MG63 (cell line): ENCODE data around the gene CLDN15. TPM values are rescaled to one million over a fixed set of nuclear protein-coding genes. Genes with fewer than 3 reads are reported as not detected.

Experiments used
- DNase-seq: peaks from one replicate; pipeline ENCODE4 v3.0.0-alpha.2; 2020
- H3K27me3 ChIP-seq: fragments of 250-450 bp; sonication (Bioruptor Pico); 2 replicates; pipeline ENCODE4 v1.5.1; 2020; ENCODE audit warnings: mild to moderate bottlenecking, moderate library complexity
- H3K36me3 ChIP-seq: fragments of 250-450 bp; sonication (Bioruptor Pico); 2 replicates; pipeline ENCODE4 v1.5.1; 2020; ENCODE audit warnings: mild to moderate bottlenecking, moderate library complexity
- H3K4me3 ChIP-seq: fragments of 250-450 bp; sonication (Bioruptor Pico); 2 replicates; pipeline ENCODE4 v1.5.1; 2020; ENCODE audit warnings: mild to moderate bottlenecking, moderate library complexity
- H3K9me3 ChIP-seq: fragments of 250-450 bp; sonication (Bioruptor Pico); 2 replicates; pipeline ENCODE4 v1.5.1; 2020; ENCODE audit warnings: mild to moderate bottlenecking, moderate library complexity
- total RNA-seq: library from RNA; depleted of rRNA; stranded (reverse); fragments of >200 nt; shearing (Covaris generic); gene quantifications from 2 replicates; pipeline ENCODE4 v1.2.3, GENCODE V29; 2014; ENCODE audit warnings: low replicate concordance

Gene CLDN15
- total RNA-seq, 1 experiment from 2014 or later, result 4.1 TPM

GRCh38 chr7:101251871-101252659 is 14.5 kb upstream of the CLDN15 start:
- H3K27me3 ChIP-seq, result no peaks in the 10 kb centered on the region
- H3K36me3 ChIP-seq, result no peaks in the 10 kb centered on the region
- H3K4me3 ChIP-seq, result peak overlapping the region; percentile 90
- DNase-seq, result peak; percentile 97
- H3K9me3 ChIP-seq, result no peaks in the 10 kb centered on the region

- H3K27me3 ChIP-seq, result no peaks in the 10 kb centered on the region
- no peak for DNase-seq
- no peak overlapping the region for H3K4me3 ChIP-seq
- no peaks in the 10 kb centered on the region for H3K9me3 ChIP-seq
- 0 out of 2 replicates have a peak, but pooled peaks cover 4% of the 10 kb centered on the region for H3K36me3 ChIP-seq
Measured at GRCh38 chr7:101250324-101250723, 12.7 kb upstream of the CLDN15 start.

GRCh38 chr7:101248276-101248675 is 10.7 kb upstream of the CLDN15 start:
- no peaks in the 10 kb centered on the region for H3K27me3 ChIP-seq
- no peak for DNase-seq
- no peaks in the 10 kb centered on the region for H3K9me3 ChIP-seq
- H3K4me3 ChIP-seq, result no peak overlapping the region
- H3K36me3 ChIP-seq, result peaks cover 7% of the 10 kb centered on the region; the same call in 1 of the 2 replicates

- H3K36me3 ChIP-seq, result peaks cover 7% of the 10 kb centered on the region; the same call in 1 of the 2 replicates
- H3K9me3 ChIP-seq, result no peaks in the 10 kb centered on the region
- H3K4me3 ChIP-seq, result peak overlapping the region; percentile 90
- H3K27me3 ChIP-seq, result no peaks in the 10 kb centered on the region
- no peak for DNase-seq
Measured at GRCh38 chr7:101245147-101245668, 7.6 kb upstream of the CLDN15 start.

- peak; percentile 88 for DNase-seq
- Histone ChIP-seq H3K27me3 (no peaks in the 10 kb centered on the region), H3K9me3 (no peaks in the 10 kb centered on the region), H3K36me3 (peaks cover 7% of the 10 kb centered on the region; the same call in 1 of the 2 replicates), H3K4me3 (peak within 1 kb of the TSS; percentile 90)
Measured at GRCh38 chr7:101244375-101245146, 7.0 kb upstream of the CLDN15 start, which contains the start of gene FIS1. Gene FIS1 (minus strand): TSS chr7:101245081. CDS start chr7:101245004, 77 bp downstream.

GRCh38 chr7:101243646-101244374 is 6.2 kb upstream of the CLDN15 start:
- DNase-seq, result no peak
- Histone ChIP-seq H3K27me3 (no peaks in the 10 kb centered on the region), H3K36me3 (peaks cover 7% of the 10 kb centered on the region; the same call in 1 of the 2 replicates), H3K9me3 (no peaks in the 10 kb centered on the region), H3K4me3 (peak overlapping the region; percentile 90)

GRCh38 chr7:101241443-101242349 is 4.1 kb upstream of the CLDN15 start:
- DNase-seq, result no peak
- no peaks in the 10 kb centered on the region for H3K9me3 ChIP-seq
- H3K27me3 ChIP-seq, result no peaks in the 10 kb centered on the region
- H3K4me3 ChIP-seq, result no peak overlapping the region
- H3K36me3 ChIP-seq, result peaks cover 7% of the 10 kb centered on the region; the same call in 1 of the 2 replicates

GRCh38 chr7:101241015-101241363 is 3.4 kb upstream of the CLDN15 start:
- DNase-seq, result no peak
- Histone ChIP-seq H3K36me3 (peaks cover 7% of the 10 kb centered on the region; the same call in 1 of the 2 replicates), H3K9me3 (no peaks in the 10 kb centered on the region), H3K27me3 (no peaks in the 10 kb centered on the region), H3K4me3 (no peak overlapping the region)

GRCh38 chr7:101240226-101241014 is 2.8 kb upstream of the CLDN15 start:
- no peak for DNase-seq
- Histone ChIP-seq H3K4me3 (no peak overlapping the region), H3K36me3 (peaks cover 3% of the 10 kb centered on the region; the same call in 1 of the 2 replicates), H3K9me3 (no peaks in the 10 kb centered on the region), H3K27me3 (no peaks in the 10 kb centered on the region)

- Histone ChIP-seq H3K27me3 (no peaks in the 10 kb centered on the region), H3K36me3 (peaks cover 3% of the 10 kb centered on the region; the same call in 1 of the 2 replicates), H3K4me3 (no peak overlapping the region), H3K9me3 (no peaks in the 10 kb centered on the region)
- no peak for DNase-seq
Measured at GRCh38 chr7:101239951-101240220, 2.3 kb upstream of the CLDN15 start.

- Histone ChIP-seq H3K27me3 (no peaks in the 10 kb centered on the region), H3K4me3 (no peak overlapping the region), H3K36me3 (peaks cover 3% of the 10 kb centered on the region; the same call in 1 of the 2 replicates), H3K9me3 (no peaks in the 10 kb centered on the region)
- DNase-seq, result no peak
Measured at GRCh38 chr7:101239191-101239950, 1.8 kb upstream of the CLDN15 start.

GRCh38 chr7:101238226-101239182 is 902 bp upstream of the CLDN15 start:
- DNase-seq, result no peak
- H3K36me3 ChIP-seq, result peaks cover 1% of the 10 kb centered on the region; the same call in 1 of the 2 replicates
- H3K4me3 ChIP-seq, result no peak overlapping the region
- H3K27me3 ChIP-seq, result no peaks in the 10 kb centered on the region
- H3K9me3 ChIP-seq, result no peaks in the 10 kb centered on the region

GRCh38 chr7:101236292-101236835 is 1.2 kb downstream of the CLDN15 start:
- Histone ChIP-seq H3K36me3 (no peaks in the 10 kb centered on the region), H3K9me3 (no peaks in the 10 kb centered on the region), H3K27me3 (no peaks in the 10 kb centered on the region), H3K4me3 (no peak overlapping the region)
- DNase-seq, result no peak
